OCI-LY7 (cell line): ENCODE data around the gene LRRC36. TPM values are rescaled to one million over a fixed set of nuclear protein-coding genes. Genes with fewer than 3 reads are reported as not detected.

Source experiments
- BruUV-seq: library from RNA; stranded (reverse); fragments of 400-500 nt; replicated peaks from 2 replicates; lab custom pipeline; 2021; lab: Mats Ljungman, UMichigan
- CTCF ChIA-PET: fragments of 300-600 bp; sonication (Branson Sonifier 250); formaldehyde crosslinking; loops from one replicate; lab custom pipeline; 2022; ENCODE audit warnings: antibody characterized with exemption; ENCODE audit not compliant: unreplicated experiment; lab: Charles Lee
- POLR2A ChIA-PET: fragments of 300-600 bp; sonication (Branson Sonifier 250); formaldehyde crosslinking; loops from one replicate; lab custom pipeline; 2022; ENCODE audit warnings: antibody characterized with exemption; lab: Charles Lee
- DNase-seq: peaks from one replicate; pipeline ENCODE4 v3.0.0-alpha.2; 2015; ENCODE audit warnings: low spot score
- H2AFZ ChIP-seq: fragments of 200-600 bp; sonication (generic), shearing (Covaris generic); 2 replicates; pipeline ENCODE4 v1.6.1; 2014; ENCODE audit warnings: mild to moderate bottlenecking, antibody characterized with exemption, low read length, moderate library complexity
- H3K27ac ChIP-seq: fragments of 200-600 bp; sonication (generic); 2 replicates; pipeline ENCODE4 v1.5.1; 2014; ENCODE audit warnings: mixed run types, low read depth, mild to moderate bottlenecking, moderate library complexity, low read length, inconsistent platforms; ENCODE audit not compliant: poor library complexity, severe bottlenecking
- H3K36me3 ChIP-seq: fragments of 200-600 bp; sonication (generic); 2 replicates; pipeline ENCODE4 v1.6.1; 2014; ENCODE audit warnings: mild to moderate bottlenecking, antibody characterized with exemption, low read length, moderate library complexity, mixed read lengths; ENCODE audit not compliant: insufficient read depth
- H3K4me1 ChIP-seq: fragments of 200-600 bp; sonication (generic); 2 replicates; pipeline ENCODE4 v1.5.1; 2014; ENCODE audit warnings: mild to moderate bottlenecking, low read length; ENCODE audit not compliant: insufficient read depth, poor library complexity, severe bottlenecking
- H3K4me2 ChIP-seq: fragments of 200-600 bp; sonication (generic); 2 replicates; pipeline ENCODE4 v1.6.1; 2014; ENCODE audit warnings: mild to moderate bottlenecking, low read length
- H3K4me3 ChIP-seq: fragments of 200-600 bp; sonication (generic); 2 replicates; pipeline ENCODE4 v1.5.1; 2014; ENCODE audit warnings: mild to moderate bottlenecking, low read depth, low read length; ENCODE audit not compliant: poor library complexity, severe bottlenecking
- H3K79me2 ChIP-seq: fragments of 200-600 bp; sonication (generic); 2 replicates; pipeline ENCODE4 v1.6.1; 2016; ENCODE audit warnings: low read depth, mild to moderate bottlenecking, low read length, moderate library complexity, mixed read lengths; ENCODE audit not compliant: insufficient read depth
- H3K9me2 ChIP-seq: fragments of 200-600 bp; sonication (generic); 2 replicates; pipeline ENCODE4 v1.6.1; 2016; ENCODE audit warnings: mild to moderate bottlenecking, low read length, mixed read lengths; ENCODE audit not compliant: insufficient read depth
- H3K9me3 ChIP-seq: fragments of 200-600 bp; sonication (generic); 2 replicates; pipeline ENCODE4 v1.6.1; 2014; ENCODE audit warnings: mild to moderate bottlenecking, mixed run types, low read length, mixed read lengths
- H4K20me1 ChIP-seq: fragments of 200-600 bp; sonication (generic); 2 replicates; pipeline ENCODE4 v1.6.1; 2014; ENCODE audit warnings: mild to moderate bottlenecking, antibody characterized with exemption, low read length, moderate library complexity, mixed read lengths; ENCODE audit not compliant: insufficient read depth
- CTCF ChIP-seq: fragments of 200-600 bp; sonication (generic); conservative IDR thresholded peaks from 2 replicates; pipeline ENCODE4 v1.5.1; 2014; ENCODE audit warnings: mild to moderate bottlenecking, antibody characterized with exemption, low read length, moderate library complexity, mixed read lengths
- EZH2phosphoT487 ChIP-seq: fragments of 200-600 bp; sonication (generic); IDR thresholded peaks from 2 replicates; pipeline ENCODE4 v1.6.1; 2018; ENCODE audit warnings: low read depth, borderline replicate concordance, mild to moderate bottlenecking, mixed run types, antibody characterized with exemption, low read length, moderate library complexity, mixed read lengths
- intact Hi-C: fragments of 100-400 bp; cut with micrococcal nuclease; formaldehyde crosslinking; loops from one replicate; pipeline ENCODE4 v1.10.0; 2022; ENCODE audit not compliant: unreplicated experiment
- total RNA-seq, 2 experiments: library from RNA; depleted of rRNA in 1 of 2; stranded (reverse); fragments of >200 nt in 1 of 2; shearing (Covaris generic) in 1 of 2; gene quantifications; 2 replicates each; pipeline ENCODE4 v1.2.3, GENCODE V29; 2014 to 2022

Gene LRRC36
- total RNA-seq, 2 experiments from 2014 or later, result not detected

DNA sequence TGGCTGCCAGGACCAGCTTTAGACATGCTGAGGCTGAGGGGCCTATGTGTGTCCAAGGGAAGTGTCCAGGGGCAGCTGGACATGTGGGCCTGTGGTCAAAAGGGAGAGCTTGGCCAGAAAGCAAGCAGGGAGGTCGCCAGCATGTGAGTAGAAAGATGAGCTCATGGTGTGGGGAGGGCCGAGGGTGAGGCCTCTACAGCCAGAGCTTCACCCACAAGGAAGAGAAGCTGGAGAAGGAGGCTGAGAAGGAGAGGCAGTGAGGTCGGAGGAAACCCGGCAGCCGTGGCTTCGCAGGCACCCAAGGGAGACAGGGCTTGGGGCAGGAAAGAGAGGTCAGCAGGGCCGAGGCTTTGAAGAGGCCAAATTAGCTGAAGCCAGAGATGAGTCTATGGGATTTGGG is 100.3 kb downstream of the LRRC36 start:
- H3K4me2 ChIP-seq, result no peak overlapping the region
- no peak for DNase-seq
- H3K36me3 ChIP-seq, result no peaks in the 10 kb centered on the region
- no peaks in the 10 kb centered on the region for H3K9me3 ChIP-seq
- no peaks in the 10 kb centered on the region for H3K79me2 ChIP-seq
- H3K9me2 ChIP-seq, result no peaks in the 10 kb centered on the region
- intact Hi-C loops, result no loop called here
- no peak overlapping the region for H3K4me3 ChIP-seq
- BruUV-seq, result no TSS peak
- CTCF ChIA-PET, result interaction anchor here (0.5 to 1.9 kb wide), 3 partner anchors 44 to 166 kb away, joined by 3 to 5 read pairs (median 4); no protein-coding TSS in a partner anchor
- no peaks in the 10 kb centered on the region for H3K4me1 ChIP-seq
- H4K20me1 ChIP-seq, result no peaks in the 10 kb centered on the region
- POLR2A ChIA-PET, result no interaction called here
- H2AFZ ChIP-seq, result no peak overlapping the region
- TF ChIP-seq CTCF, result no peak
- no peak for TF ChIP-seq EZH2phosphoT487
- no peak overlapping the region for H3K27ac ChIP-seq

DNA sequence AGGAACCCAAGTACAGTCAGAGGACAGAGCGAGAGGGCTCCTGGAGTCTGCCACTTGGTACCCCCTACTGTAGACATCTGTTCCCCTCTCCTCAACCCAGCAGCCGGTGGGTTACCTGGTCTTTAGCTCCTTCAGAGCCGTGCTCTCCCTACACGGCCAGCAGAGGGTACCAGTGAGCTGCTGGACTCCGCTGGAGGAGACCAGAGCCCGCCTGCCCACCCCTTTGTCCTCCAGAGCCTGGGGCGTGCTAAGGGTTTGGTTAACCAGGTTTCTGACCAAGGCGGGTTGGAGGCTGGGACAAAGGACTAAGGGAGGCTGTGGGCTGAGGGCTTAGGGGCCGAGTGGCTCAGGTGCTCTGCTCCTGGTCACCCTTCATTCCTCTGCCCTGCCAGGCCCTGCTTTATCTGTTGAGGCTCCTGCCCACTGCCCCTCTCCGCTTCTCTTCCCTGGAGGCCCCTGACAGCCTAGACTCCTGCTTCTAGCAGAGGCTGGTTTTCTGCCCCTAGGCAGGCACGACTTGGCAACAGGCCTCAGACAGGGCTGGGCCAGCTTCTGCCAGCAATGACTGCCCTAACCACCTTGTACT is 101.6 kb downstream of the LRRC36 start:
- H3K4me1 ChIP-seq, result no peaks in the 10 kb centered on the region
- TF ChIP-seq EZH2phosphoT487 (no peak), CTCF (peak; percentile 79)
- no peaks in the 10 kb centered on the region for H3K9me3 ChIP-seq
- peak; percentile 70 for DNase-seq
- H3K9me2 ChIP-seq, result no peaks in the 10 kb centered on the region
- ChIA-PET POLR2A (no interaction called here), CTCF (interaction anchor here (0.6 to 1.9 kb wide), 3 partner anchors 9 to 168 kb away, joined by 3 to 4 read pairs (median 4); no protein-coding TSS in a partner anchor)
- no peaks in the 10 kb centered on the region for H4K20me1 ChIP-seq
- H3K79me2 ChIP-seq, result no peaks in the 10 kb centered on the region
- H3K36me3 ChIP-seq, result no peaks in the 10 kb centered on the region
- intact Hi-C loops, result loop anchor here (1.0 kb wide), 3 partner anchors 19 to 86 kb away; no protein-coding TSS in a partner anchor
- H3K27ac ChIP-seq, result no peak overlapping the region
- BruUV-seq, result no TSS peak
- no peak overlapping the region for H2AFZ ChIP-seq
- H3K4me3 ChIP-seq, result no peak overlapping the region
- H3K4me2 ChIP-seq, result no peak overlapping the region

GRCh38 chr16:67429053-67429798 is 102.6 kb downstream of the LRRC36 start:
- Histone ChIP-seq H4K20me1 (no peaks in the 10 kb centered on the region), H3K9me2 (no peaks in the 10 kb centered on the region), H3K4me2 (no peak overlapping the region), H3K79me2 (no peaks in the 10 kb centered on the region), H3K27ac (no peak overlapping the region), H3K36me3 (no peaks in the 10 kb centered on the region), H3K4me1 (no peaks in the 10 kb centered on the region), H3K4me3 (no peak overlapping the region), H2AFZ (no peak overlapping the region), H3K9me3 (no peaks in the 10 kb centered on the region)
- BruUV-seq, result no TSS peak
- ChIA-PET POLR2A (no interaction called here), CTCF (no interaction called here)
- intact Hi-C loops, result no loop called here
- TF ChIP-seq CTCF, result no peak
- no peak for TF ChIP-seq EZH2phosphoT487
- DNase-seq, result no peak
